ENCODE measurements around the gene ERGIC1. TPM values are rescaled to one million over a fixed set of nuclear protein-coding genes. Genes with fewer than 3 reads are reported as not detected.

The ERGIC1 gene
- total RNA-seq, 1 donor from 2014 or later = 184 TPM

GRCh38 chr5:172999372-172999973 lies 165.4 kb downstream of the ERGIC1 start:
- peaks cover 8 to 20% of the 10 kb centered on the region in 2 donors for H3K4me1 ChIP-seq
- peak overlapping the region; percentile 56 to 57 for H3K27ac ChIP-seq
- DNase-seq (ENCODE audit: low spot score in 2 of 2) = no peak
- intact Hi-C loops (cut with DNase I) = no loop called here
- H3K4me3 ChIP-seq = no peak overlapping the region
- no peak for TF ChIP-seq CTCF (IDR thresholded peaks at IDR 0.05)
- no peaks in the 10 kb centered on the region for H3K9me3 ChIP-seq
- H3K27me3 ChIP-seq = no peaks in the 10 kb centered on the region
- peaks cover 24 to 28% of the 10 kb centered on the region in 2 donors for H3K36me3 ChIP-seq

GRCh38 chr5:172999974-173000373 lies 165.9 kb downstream of the ERGIC1 start:
- Histone ChIP-seq H3K4me1 (peaks cover 8 to 20% of the 10 kb centered on the region in 2 donors), H3K9me3 (no peaks in the 10 kb centered on the region), H3K27ac (peak overlapping the region; percentile 56 to 57), H3K36me3 (peaks cover 21 to 26% of the 10 kb centered on the region in 2 donors), H3K27me3 (no peaks in the 10 kb centered on the region), H3K4me3 (no peak overlapping the region)
- intact Hi-C loops (cut with DNase I) = no loop called here
- TF ChIP-seq CTCF (IDR thresholded peaks at IDR 0.05) = no peak
- no peak for DNase-seq (ENCODE audit: low spot score in 2 of 2)

- H3K9me3 ChIP-seq = no peaks in the 10 kb centered on the region
- no peaks in the 10 kb centered on the region for H3K27me3 ChIP-seq
- no peak for TF ChIP-seq CTCF (IDR thresholded peaks at IDR 0.05)
- H3K4me1 ChIP-seq = peaks cover 8 to 20% of the 10 kb centered on the region in 2 donors
- peaks cover 9 to 15% of the 10 kb centered on the region in 2 donors for H3K36me3 ChIP-seq
- DNase-seq (ENCODE audit: low spot score in 2 of 2) = peak in 1 of 2 donors; percentile 45
- no peak overlapping the region for H3K4me3 ChIP-seq
- intact Hi-C loops (cut with DNase I) = no loop called here
- no peak overlapping the region for H3K27ac ChIP-seq
These were observed 167.3 kb downstream of the ERGIC1 start for GRCh38 chr5:173001229-173001841.

Other genes with a start within 250 kb of the ERGIC1 start
- 131 TPM for gene NEURL1B, start 193.0 kb upstream of the ERGIC1 start, total RNA-seq
- gene DUSP1, start 63.1 kb upstream of the ERGIC1 start, total RNA-seq = 3,919 TPM
- 0.75 TPM for gene RPL26L1, start 125.2 kb downstream of the ERGIC1 start, total RNA-seq
- 62.6 TPM for gene ATP6V0E1, start 149.5 kb downstream of the ERGIC1 start, total RNA-seq
- gene CREBRF, start 222.1 kb downstream of the ERGIC1 start, total RNA-seq = 16.3 TPM